Activated CD8-positive, alpha-beta memory T cell treated with anti-CD3 and anti-CD28 coated beads for 4 hours (primary cell): Measurements from ENCODE around the gene SLC22A16.
"Not testable (repeated sequence)": the region's sequence is repeated elsewhere in the genome, so short reads cannot be mapped to it uniquely, and the experiment has no call there.

Experiments
- DNase-seq, 2 donors: peaks; one replicate each; pipeline ENCODE4 v3.0.0-alpha.2; 2020; ENCODE audit warnings: low read depth in 2 of 2

Gene SLC22A16

GRCh38 chr6:110476046-110476849, at the start of gene SLC22A16:
Gene SLC22A16, minus strand, starts transcription at chr6:110476613. Its CDS starts 39 bp downstream, at chr6:110476574.
- DNase-seq: no peak

- no peak for DNase-seq
Observed at GRCh38 chr6:110525001-110525400, 48.6 kb upstream of the SLC22A16 start.

DNA sequence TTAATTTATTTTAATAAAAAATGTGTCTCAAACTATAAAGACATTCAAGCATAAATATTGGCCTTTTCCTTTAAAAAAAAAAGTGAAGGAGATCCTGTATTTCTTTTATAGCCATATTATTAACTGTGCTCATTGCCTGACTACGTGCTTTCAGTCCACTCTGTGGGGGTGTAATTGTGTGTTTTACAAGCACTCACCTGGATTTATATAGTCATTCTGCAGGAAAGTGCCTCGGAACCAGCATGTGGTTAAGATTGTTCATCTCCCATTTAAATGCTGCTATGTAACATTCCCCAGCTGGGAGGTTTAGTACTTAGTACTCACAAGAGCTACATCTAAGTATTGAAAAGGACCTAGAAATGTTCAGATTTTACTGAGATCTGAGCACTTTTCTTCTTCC, 47.9 kb upstream of the SLC22A16 start:
- no peak for DNase-seq

DNA sequence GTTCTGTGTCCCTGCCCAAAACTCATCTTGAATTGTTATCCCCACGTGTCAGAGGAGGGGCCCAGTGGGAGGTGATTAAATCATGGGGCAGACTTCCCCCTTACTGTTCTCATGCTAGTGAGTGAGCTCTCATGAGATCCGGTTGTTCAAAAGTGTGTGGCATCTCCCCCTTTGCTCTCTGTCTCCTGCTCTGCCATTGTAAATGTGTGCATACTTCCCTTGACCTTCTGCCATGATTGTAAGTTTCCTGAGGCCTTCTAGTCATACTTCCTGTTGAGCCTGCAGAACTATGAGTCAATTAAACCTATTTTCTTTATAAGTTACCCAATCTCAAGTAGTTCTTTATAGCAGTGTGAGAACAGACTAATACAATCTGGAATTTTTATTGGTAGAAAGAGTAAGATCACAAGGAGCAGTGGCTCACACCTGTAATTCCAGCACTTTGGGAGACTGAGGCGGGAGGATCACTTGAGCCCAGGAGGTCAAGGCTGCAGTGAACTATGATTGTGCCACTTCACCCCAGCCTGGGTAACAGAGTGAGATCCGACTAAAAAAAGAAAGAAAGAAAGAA, 47.1 kb upstream of the SLC22A16 start:
- DNase-seq: no peak

- DNase-seq: no peak
Observed at GRCh38 chr6:110522427-110522826, 46.0 kb upstream of the SLC22A16 start.

DNA sequence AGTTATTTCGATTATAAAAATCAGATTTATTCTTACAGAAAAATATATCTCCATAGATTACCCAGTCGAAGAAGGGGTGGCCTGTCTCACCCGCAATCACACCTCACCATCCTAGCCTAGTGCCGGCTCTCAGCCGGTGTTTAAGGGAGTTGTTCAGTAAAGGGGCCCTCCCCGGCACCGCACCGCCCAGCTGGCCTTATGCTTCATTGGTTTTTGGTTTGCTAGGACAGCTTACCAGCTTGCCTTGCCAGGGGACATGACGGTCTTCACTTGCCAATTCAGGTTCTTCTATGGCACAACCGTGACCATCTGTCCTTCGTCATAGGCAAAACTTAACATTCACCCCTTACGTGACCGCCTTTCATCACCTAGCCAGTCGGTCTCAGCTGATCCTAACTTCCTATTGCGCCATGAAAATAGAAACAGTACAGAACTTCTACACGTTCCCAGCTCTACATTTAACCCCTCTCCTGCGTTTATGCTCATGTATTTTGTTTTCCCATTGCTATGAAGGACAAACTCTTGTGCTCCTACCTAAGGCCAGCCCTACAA, 44.7 kb upstream of the SLC22A16 start:
- no peak for DNase-seq

- no peak for DNase-seq
Observed at GRCh38 chr6:110520209-110520965, 44.0 kb upstream of the SLC22A16 start.

GRCh38 chr6:110517601-110518281, 41.3 kb upstream of the SLC22A16 start:
- no peak for DNase-seq

DNA sequence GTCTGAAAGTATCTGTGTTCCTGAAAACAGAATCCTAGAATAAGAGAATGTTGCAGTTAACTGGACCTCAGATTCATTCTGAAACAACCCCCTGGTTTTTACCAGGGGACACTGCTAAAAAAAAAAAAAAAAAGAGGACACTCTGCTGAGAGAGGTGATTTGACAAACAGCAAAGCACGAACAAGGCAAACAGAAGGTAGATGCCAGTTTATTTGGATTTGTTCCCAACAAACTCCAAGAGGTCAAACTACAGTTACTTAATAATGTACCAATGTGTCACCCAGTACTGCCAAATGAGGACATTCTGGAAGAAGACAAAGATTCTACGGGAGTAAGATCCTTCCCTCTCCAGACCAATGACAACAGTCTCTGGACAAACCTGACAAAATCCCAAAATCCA, 40.6 kb upstream of the SLC22A16 start:
- DNase-seq: no peak

DNA sequence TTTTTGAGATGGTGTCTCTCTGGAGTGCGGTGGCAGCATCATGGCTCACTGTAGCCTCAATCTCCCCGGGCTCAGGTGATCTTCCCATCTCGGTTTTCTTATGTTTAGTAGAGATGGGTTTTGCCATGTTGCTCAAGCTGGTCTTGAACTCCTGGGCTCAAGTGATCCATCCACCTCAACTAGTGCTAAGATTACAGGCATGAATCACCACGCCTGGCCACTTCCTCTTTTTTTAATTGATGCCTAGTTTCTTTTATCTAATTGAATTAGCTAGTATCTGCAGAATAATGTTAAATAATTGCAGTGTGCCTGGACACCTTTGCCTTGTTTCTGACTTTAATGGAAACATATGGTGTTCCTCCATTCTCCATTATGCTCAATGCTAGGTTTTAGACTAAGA, 38.4 kb upstream of the SLC22A16 start:
- DNase-seq: no peak

DNA sequence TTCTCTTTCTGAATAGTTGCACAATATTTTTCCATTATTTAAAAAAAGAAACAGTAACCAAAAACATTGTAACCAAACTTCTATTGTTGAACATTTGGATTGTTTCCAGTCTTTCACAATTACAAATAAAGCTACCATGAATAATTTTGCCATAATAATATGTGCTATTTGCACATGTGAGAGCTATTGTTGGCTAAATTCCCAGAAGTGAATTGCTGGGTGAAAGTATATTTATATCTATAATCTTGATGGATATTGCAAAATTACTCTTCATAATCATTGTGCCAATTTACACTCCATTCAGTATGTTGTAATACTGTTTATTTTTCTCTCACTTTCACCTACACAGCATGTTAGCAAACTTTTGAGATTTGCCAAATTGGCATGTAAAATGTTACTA, 36.6 kb upstream of the SLC22A16 start:
- DNase-seq: no peak

GRCh38 chr6:110512549-110512948, 36.1 kb upstream of the SLC22A16 start:
- DNase-seq: not testable (repeated sequence)

DNA sequence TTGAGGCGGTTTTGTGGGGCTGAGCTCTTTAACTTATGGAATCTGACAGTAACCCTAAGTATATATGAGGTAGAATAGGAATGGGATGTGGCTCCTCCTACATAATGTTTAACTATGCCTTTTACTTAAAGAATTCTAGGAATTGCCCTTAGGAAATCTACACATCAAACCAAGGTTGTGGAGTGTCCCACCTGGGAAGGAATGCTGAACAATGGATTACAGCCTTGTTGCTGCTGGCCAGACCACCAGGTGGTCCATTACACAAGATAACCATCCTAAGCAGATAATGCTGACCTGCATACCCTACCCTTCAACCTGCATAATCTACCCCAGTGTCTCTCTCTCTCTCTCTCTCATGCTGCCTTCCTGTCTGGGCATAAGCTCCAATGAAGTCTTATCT, 35.0 kb upstream of the SLC22A16 start:
- no peak for DNase-seq

DNA sequence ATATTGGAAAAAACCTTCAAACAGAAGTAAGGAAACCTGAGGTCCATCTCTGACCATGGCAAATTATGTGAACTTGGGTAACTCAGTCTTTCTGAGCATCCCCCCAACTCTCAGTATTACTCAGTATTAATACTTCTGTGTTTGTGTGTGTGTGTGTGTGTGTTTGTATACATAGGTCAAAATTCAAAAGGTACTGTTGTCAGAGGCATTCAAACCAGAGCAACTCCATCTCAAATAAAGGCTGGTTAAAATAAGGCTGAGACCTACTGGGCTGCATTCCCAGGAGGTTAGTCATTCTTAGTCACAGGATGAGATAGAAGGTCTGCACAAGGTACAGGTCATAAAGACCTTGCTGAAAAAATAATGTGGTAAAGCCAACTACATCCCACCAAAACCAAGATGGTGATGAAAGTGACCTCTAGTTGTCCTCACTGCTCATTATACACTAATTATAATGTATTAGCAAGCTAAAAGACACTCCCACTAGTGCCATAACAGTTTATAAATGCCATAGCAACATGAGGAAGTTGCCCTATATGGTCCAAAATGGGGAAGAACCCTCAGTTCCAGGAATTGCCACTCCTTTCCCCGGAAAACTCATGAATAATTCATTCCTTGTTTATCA, 33.3 kb upstream of the SLC22A16 start:
- no peak for DNase-seq

GRCh38 chr6:110504891-110505290, 28.5 kb upstream of the SLC22A16 start:
- not testable (repeated sequence) for DNase-seq

- no peak for DNase-seq
Observed at GRCh38 chr6:110495949-110496348, 19.5 kb upstream of the SLC22A16 start.

DNA sequence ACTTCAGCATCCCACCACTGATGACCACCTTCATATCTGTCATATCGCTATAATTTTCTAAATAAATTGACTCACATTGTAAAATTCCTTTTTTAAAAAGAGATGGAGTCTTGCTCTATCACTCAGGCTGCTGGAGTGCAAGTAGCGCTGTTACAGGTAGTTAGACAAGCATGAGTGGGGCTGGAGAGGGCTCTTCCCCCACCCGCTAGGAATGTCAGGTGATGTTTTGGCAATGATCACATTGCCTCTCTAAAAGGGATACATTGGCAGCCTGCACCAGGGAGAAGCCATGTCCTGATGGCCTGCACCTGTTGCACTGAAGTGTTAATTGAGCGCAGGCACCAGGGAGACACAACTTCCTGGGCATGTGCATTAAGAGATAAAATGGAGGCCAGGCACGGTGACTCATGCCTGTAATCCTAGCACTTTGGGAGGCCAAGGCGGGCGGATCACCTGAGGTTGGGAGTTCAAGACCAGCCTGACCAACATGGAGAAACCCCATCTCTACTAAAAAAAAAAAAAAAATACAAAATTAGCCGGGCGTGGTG, 16.9 kb upstream of the SLC22A16 start:
- DNase-seq: no peak

GRCh38 chr6:110492584-110492983, 16.2 kb upstream of the SLC22A16 start:
- DNase-seq: no peak

DNA sequence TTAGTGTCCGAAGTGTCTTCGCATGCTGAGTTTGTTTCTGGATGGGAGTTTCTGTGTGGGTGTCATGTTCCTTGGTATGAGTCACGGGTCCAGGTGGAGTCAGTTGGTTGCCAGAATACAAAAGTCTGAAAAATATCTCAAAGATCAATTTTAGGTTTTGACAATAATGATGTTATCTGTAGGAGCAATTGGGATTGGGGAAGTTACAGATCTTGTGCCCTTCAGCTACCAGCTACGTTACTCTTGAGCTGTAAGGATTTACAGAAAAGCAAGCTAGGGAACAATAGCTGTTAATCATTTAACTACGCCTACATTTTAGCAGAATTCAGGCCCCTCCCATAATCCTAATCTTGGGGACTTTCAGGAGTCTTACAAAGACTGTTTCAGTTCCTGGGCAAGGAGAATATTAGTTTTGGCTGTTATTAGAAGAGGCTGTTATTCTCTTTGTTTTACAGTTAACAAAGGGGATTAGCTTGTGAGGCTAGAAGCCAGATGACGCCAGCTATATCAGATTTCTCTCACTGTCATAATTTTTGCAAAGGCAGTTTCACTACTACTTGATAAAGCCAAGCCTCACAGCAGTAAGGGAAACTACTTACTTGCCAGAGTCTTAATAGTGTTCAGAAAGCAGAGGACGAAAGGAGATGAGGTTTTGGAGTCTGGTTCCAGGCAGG, 15.4 kb upstream of the SLC22A16 start:
- no peak for DNase-seq

- no peak for DNase-seq
Observed at GRCh38 chr6:110491299-110491643, 14.9 kb upstream of the SLC22A16 start.

- no peak for DNase-seq
Observed at GRCh38 chr6:110490110-110490509, 13.7 kb upstream of the SLC22A16 start.
